Endothelial cell (in vitro differentiated cells): ENCODE data around the gene FOXS1. TPM values are rescaled to one million over a fixed set of nuclear protein-coding genes. Genes with fewer than 3 reads are reported as not detected.

ENCODE experiments used
- DNase-seq: peaks from one replicate; pipeline ENCODE4 v3.0.0; 2021; ENCODE audit warnings: low spot score
- H3K27ac Mint-ChIP-seq: one replicate; pipeline ENCODE4 v1.8.0; 2021; ENCODE audit warnings: mixed read lengths, inconsistent platforms; ENCODE audit not compliant: unreplicated experiment
- H3K27me3 Mint-ChIP-seq: one replicate; pipeline ENCODE4 v1.8.0; 2021; ENCODE audit warnings: mild to moderate bottlenecking, moderate library complexity, mixed read lengths, inconsistent platforms; ENCODE audit not compliant: unreplicated experiment
- H3K36me3 Mint-ChIP-seq: one replicate; pipeline ENCODE4 v1.8.0; 2021; ENCODE audit warnings: mild to moderate bottlenecking, low read depth, mixed read lengths, inconsistent platforms; ENCODE audit not compliant: unreplicated experiment
- H3K4me1 Mint-ChIP-seq: one replicate; pipeline ENCODE4 v1.8.0; 2021; ENCODE audit warnings: mild to moderate bottlenecking, mixed read lengths, inconsistent platforms; ENCODE audit not compliant: unreplicated experiment
- H3K4me3 Mint-ChIP-seq: one replicate; pipeline ENCODE4 v1.8.0; 2021; ENCODE audit warnings: mild to moderate bottlenecking, mixed read lengths, inconsistent platforms; ENCODE audit not compliant: unreplicated experiment
- H3K9me3 Mint-ChIP-seq: one replicate; pipeline ENCODE4 v1.8.0; 2021; ENCODE audit warnings: mixed read lengths, inconsistent platforms; ENCODE audit not compliant: unreplicated experiment
- total RNA-seq: library from RNA; stranded (reverse); fragmentation: NEBNext Ultra II Directional; extraction: Animal tissue kit (Norgen Biotek cat#: 25700); gene quantifications from one replicate; pipeline ENCODE4 v1.2.1, GENCODE V29; 2021; ENCODE audit not compliant: unreplicated experiment
- TF ChIP-seq, protein P1 (sequence below): fragments of 200-600 bp; sonication (generic); IDR thresholded peaks from one replicate; pipeline ENCODE4 v1.5.0; 2021; ENCODE audit warnings: antibody characterized with exemption; ENCODE audit not compliant: unreplicated experiment

Gene FOXS1
- total RNA-seq, 1 donor from 2014 or later: 9.6 TPM

GRCh38 chr20:31806564-31807355 lies 38.6 kb downstream of the FOXS1 start:
- TF ChIP-seq, protein P1, sequence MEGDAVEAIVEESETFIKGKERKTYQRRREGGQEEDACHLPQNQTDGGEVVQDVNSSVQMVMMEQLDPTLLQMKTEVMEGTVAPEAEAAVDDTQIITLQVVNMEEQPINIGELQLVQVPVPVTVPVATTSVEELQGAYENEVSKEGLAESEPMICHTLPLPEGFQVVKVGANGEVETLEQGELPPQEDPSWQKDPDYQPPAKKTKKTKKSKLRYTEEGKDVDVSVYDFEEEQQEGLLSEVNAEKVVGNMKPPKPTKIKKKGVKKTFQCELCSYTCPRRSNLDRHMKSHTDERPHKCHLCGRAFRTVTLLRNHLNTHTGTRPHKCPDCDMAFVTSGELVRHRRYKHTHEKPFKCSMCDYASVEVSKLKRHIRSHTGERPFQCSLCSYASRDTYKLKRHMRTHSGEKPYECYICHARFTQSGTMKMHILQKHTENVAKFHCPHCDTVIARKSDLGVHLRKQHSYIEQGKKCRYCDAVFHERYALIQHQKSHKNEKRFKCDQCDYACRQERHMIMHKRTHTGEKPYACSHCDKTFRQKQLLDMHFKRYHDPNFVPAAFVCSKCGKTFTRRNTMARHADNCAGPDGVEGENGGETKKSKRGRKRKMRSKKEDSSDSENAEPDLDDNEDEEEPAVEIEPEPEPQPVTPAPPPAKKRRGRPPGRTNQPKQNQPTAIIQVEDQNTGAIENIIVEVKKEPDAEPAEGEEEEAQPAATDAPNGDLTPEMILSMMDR: no peak
- no peak for DNase-seq
- H3K4me3 Mint-ChIP-seq: no peak overlapping the region
- H3K36me3 Mint-ChIP-seq: peaks cover 3% of the 10 kb centered on the region
- H3K4me1 Mint-ChIP-seq: no peaks in the 10 kb centered on the region
- H3K27me3 Mint-ChIP-seq: no peaks in the 10 kb centered on the region
- no peaks in the 10 kb centered on the region for H3K9me3 Mint-ChIP-seq
- H3K27ac Mint-ChIP-seq: no peak overlapping the region

- Mint-ChIP-seq H3K9me3 (no peaks in the 10 kb centered on the region), H3K4me1 (no peaks in the 10 kb centered on the region), H3K36me3 (peaks cover 7% of the 10 kb centered on the region), H3K27me3 (no peaks in the 10 kb centered on the region), H3K27ac (no peak overlapping the region), H3K4me3 (no peak overlapping the region)
- TF ChIP-seq, protein P1: no peak
- no peak for DNase-seq
Measured at GRCh38 chr20:31803552-31804291, 41.7 kb downstream of the FOXS1 start.

DNA sequence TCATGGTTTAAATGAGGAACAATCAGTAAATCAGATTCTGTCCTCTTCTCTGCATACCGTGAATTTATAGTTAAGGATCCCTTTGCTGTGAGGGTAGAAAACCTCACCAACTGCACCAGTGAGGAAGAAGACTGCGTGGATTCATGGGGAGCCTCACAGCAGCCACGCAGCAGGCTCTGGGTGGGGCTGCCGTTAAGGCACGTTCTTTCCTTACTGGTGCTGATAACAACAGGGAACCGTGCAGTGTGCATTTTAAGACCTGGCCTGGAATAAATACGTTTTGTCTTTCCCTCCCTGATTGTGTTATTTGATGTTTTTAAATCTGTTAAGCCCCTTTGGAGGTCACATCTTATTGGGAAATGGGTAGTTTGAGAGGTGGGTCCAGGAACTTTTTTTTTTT lies 43.9 kb downstream of the FOXS1 start:
- Mint-ChIP-seq H3K9me3 (no peaks in the 10 kb centered on the region), H3K27ac (no peak overlapping the region), H3K36me3 (peaks cover 7% of the 10 kb centered on the region), H3K4me3 (no peak overlapping the region), H3K27me3 (peaks cover 2% of the 10 kb centered on the region), H3K4me1 (no peaks in the 10 kb centered on the region)
- TF ChIP-seq, protein P1: no peak
- DNase-seq: no peak

GRCh38 chr20:31797364-31797763 lies 48.0 kb downstream of the FOXS1 start:
- Mint-ChIP-seq H3K36me3 (peaks cover 10% of the 10 kb centered on the region), H3K4me1 (no peaks in the 10 kb centered on the region), H3K27me3 (peaks cover 2% of the 10 kb centered on the region), H3K27ac (no peak overlapping the region), H3K4me3 (no peak overlapping the region), H3K9me3 (no peaks in the 10 kb centered on the region)
- no peak for DNase-seq
- TF ChIP-seq, protein P1: no peak

Other genes starting within 250 kb of the FOXS1 start
- 85.2 TPM for gene ID1, start 240.3 kb downstream of the FOXS1 start, total RNA-seq
- gene COX4I2, start 207.7 kb downstream of the FOXS1 start, total RNA-seq: not detected
- 52.9 TPM for gene BCL2L1, start 122.7 kb downstream of the FOXS1 start, total RNA-seq
- 27.2 TPM for gene TPX2, start 106.3 kb downstream of the FOXS1 start, total RNA-seq
- 1.7 TPM for gene MYLK2, start 26.2 kb downstream of the FOXS1 start, total RNA-seq
- 2.1 TPM for gene DUSP15, start 24.9 kb upstream of the FOXS1 start, total RNA-seq
- gene TTLL9, start 25.0 kb upstream of the FOXS1 start, total RNA-seq: 0.46 TPM
- gene PDRG1, start 106.4 kb upstream of the FOXS1 start, total RNA-seq: 21.2 TPM
- gene XKR7, start 122.5 kb upstream of the FOXS1 start, total RNA-seq: 0.23 TPM
- 27.2 TPM for gene CCM2L, start 164.8 kb upstream of the FOXS1 start, total RNA-seq
- 0.54 TPM for gene HCK, start 206.6 kb upstream of the FOXS1 start, total RNA-seq